Calu3 (cell line): Measurements from ENCODE around the gene MAF. TPM values are rescaled to one million over a fixed set of nuclear protein-coding genes. Genes with fewer than 3 reads are reported as not detected.

ENCODE experiments used
- BruUV-seq: library from RNA; stranded (reverse); fragments of 400-500 nt; replicated peaks from 2 replicates; lab custom pipeline; 2021; lab: Mats Ljungman, UMichigan
- CTCF ChIA-PET: fragments of 300-600 bp; sonication (Branson Sonifier 250); formaldehyde crosslinking; loops from one replicate; lab custom pipeline; 2022; ENCODE audit warnings: antibody characterized with exemption; lab: Charles Lee
- DNase-seq: peaks from one replicate; pipeline ENCODE4 v3.0.0; 2022
- H3K27ac Mint-ChIP-seq: one replicate; pipeline ENCODE4 v1.8.0; 2022; ENCODE audit warnings: mixed read lengths; ENCODE audit not compliant: unreplicated experiment
- H3K27me3 Mint-ChIP-seq: one replicate; pipeline ENCODE4 v1.8.0; 2022; ENCODE audit warnings: mixed read lengths; ENCODE audit not compliant: unreplicated experiment
- H3K36me3 Mint-ChIP-seq: one replicate; pipeline ENCODE4 v1.8.0; 2022; ENCODE audit warnings: mild to moderate bottlenecking, moderate library complexity, mixed read lengths; ENCODE audit not compliant: insufficient read depth, unreplicated experiment
- H3K4me1 Mint-ChIP-seq: one replicate; pipeline ENCODE4 v1.8.0; 2022; ENCODE audit warnings: mild to moderate bottlenecking, low read depth, mixed read lengths; ENCODE audit not compliant: unreplicated experiment
- H3K4me3 Mint-ChIP-seq: one replicate; pipeline ENCODE4 v1.8.0; 2022; ENCODE audit warnings: mild to moderate bottlenecking, low read depth, moderate library complexity, mixed read lengths; ENCODE audit not compliant: unreplicated experiment
- H3K9me3 Mint-ChIP-seq: one replicate; pipeline ENCODE4 v1.8.0; 2022; ENCODE audit warnings: low read depth, mixed read lengths; ENCODE audit not compliant: unreplicated experiment
- intact Hi-C: fragments of 100-400 bp; cut with micrococcal nuclease; formaldehyde crosslinking; loops from one replicate; pipeline ENCODE4 v1.10.0; 2022; ENCODE audit not compliant: unreplicated experiment
- total RNA-seq: library from RNA; stranded (reverse); gene quantifications from 2 replicates; pipeline ENCODE4 v1.2.3, GENCODE V29; 2022
- TF ChIP-seq, protein P1 (sequence below): fragments of 200-600 bp; IDR thresholded peaks from one replicate; pipeline ENCODE4 v1.8.0; 2022; ENCODE audit warnings: antibody characterized with exemption; ENCODE audit not compliant: unreplicated experiment

The MAF gene
- total RNA-seq, 1 experiment from 2014 or later: 0.97 TPM

DNA sequence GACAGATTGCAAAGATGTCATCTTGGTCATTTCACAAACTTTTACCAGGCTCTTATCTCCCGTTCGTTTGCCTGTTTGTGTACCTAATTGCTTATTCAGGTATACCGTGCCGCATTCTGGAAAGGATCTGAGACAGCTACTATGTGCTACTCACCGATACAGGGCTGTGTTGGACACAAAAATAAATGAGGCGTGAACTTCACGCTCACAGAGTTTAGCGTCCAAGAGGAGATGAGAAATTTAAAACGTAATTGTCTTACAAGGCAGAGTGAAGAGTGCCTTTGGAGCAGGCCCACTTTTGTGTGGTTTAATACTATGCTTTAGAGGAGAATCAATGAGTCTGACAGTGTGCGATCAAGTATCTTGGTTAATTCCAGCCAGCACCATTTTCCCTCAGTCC is 26.7 kb downstream of the MAF start:
- no peaks in the 10 kb centered on the region for H3K9me3 Mint-ChIP-seq
- BruUV-seq: no TSS peak
- no peak overlapping the region for H3K4me3 Mint-ChIP-seq
- H3K27me3 Mint-ChIP-seq: peaks cover 92% of the 10 kb centered on the region
- no peaks in the 10 kb centered on the region for H3K4me1 Mint-ChIP-seq
- no peak for DNase-seq
- TF ChIP-seq, protein P1, sequence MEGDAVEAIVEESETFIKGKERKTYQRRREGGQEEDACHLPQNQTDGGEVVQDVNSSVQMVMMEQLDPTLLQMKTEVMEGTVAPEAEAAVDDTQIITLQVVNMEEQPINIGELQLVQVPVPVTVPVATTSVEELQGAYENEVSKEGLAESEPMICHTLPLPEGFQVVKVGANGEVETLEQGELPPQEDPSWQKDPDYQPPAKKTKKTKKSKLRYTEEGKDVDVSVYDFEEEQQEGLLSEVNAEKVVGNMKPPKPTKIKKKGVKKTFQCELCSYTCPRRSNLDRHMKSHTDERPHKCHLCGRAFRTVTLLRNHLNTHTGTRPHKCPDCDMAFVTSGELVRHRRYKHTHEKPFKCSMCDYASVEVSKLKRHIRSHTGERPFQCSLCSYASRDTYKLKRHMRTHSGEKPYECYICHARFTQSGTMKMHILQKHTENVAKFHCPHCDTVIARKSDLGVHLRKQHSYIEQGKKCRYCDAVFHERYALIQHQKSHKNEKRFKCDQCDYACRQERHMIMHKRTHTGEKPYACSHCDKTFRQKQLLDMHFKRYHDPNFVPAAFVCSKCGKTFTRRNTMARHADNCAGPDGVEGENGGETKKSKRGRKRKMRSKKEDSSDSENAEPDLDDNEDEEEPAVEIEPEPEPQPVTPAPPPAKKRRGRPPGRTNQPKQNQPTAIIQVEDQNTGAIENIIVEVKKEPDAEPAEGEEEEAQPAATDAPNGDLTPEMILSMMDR: no peak
- intact Hi-C loops: no loop called here
- CTCF ChIA-PET: no interaction called here
- no peaks in the 10 kb centered on the region for H3K36me3 Mint-ChIP-seq
- H3K27ac Mint-ChIP-seq: no peak overlapping the region

- H3K4me3 Mint-ChIP-seq: no peak overlapping the region
- H3K27me3 Mint-ChIP-seq: peaks cover 94% of the 10 kb centered on the region
These were observed 27.5 kb downstream of the MAF start for GRCh38 chr16:79573071-79573470.

GRCh38 chr16:79571903-79572535 is 28.5 kb downstream of the MAF start:
- Mint-ChIP-seq H3K27ac (no peak overlapping the region), H3K27me3 (peaks cover 88% of the 10 kb centered on the region), H3K36me3 (no peaks in the 10 kb centered on the region), H3K4me3 (no peak overlapping the region), H3K9me3 (no peaks in the 10 kb centered on the region), H3K4me1 (no peaks in the 10 kb centered on the region)
- TF ChIP-seq, protein P1: no peak
- intact Hi-C loops: no loop called here
- CTCF ChIA-PET: interaction anchor here (0.7 kb wide), 1 partner anchor 50 kb away, joined by 5 read pairs; no protein-coding TSS in a partner anchor
- no peak for DNase-seq
- no TSS peak for BruUV-seq

More at GRCh38 chr16:79573071-79573470, 27.5 kb downstream of the MAF start:
- H3K9me3 Mint-ChIP-seq: no peaks in the 10 kb centered on the region
- no TSS peak for BruUV-seq
- DNase-seq: no peak
- intact Hi-C loops: no loop called here
- no peaks in the 10 kb centered on the region for H3K4me1 Mint-ChIP-seq
- no peaks in the 10 kb centered on the region for H3K36me3 Mint-ChIP-seq
- TF ChIP-seq, protein P1: no peak
- no peak overlapping the region for H3K27ac Mint-ChIP-seq
- CTCF ChIA-PET: no interaction called here

- TF ChIP-seq, protein P1: no peak
- Mint-ChIP-seq H3K36me3 (no peaks in the 10 kb centered on the region), H3K27ac (no peak overlapping the region), H3K9me3 (no peaks in the 10 kb centered on the region), H3K4me3 (no peak overlapping the region), H3K4me1 (no peaks in the 10 kb centered on the region), H3K27me3 (peaks cover 80% of the 10 kb centered on the region)
- intact Hi-C loops: no loop called here
- no TSS peak for BruUV-seq
- CTCF ChIA-PET: interaction anchor here (0.7 to 1.1 kb wide), 2 partner anchors 51 to 69 kb away, joined by 3 to 5 read pairs; no protein-coding TSS in a partner anchor
- no peak for DNase-seq
These were observed 29.3 kb downstream of the MAF start for GRCh38 chr16:79571065-79571902.
